ENCODE results near the gene OXT.

The OXT gene

GRCh38 chr20:3037654-3038053 is 33.8 kb upstream of the OXT start:
- no peak for DNase-seq (ENCODE audit: low read depth)
- TF ChIP-seq, protein P1, sequence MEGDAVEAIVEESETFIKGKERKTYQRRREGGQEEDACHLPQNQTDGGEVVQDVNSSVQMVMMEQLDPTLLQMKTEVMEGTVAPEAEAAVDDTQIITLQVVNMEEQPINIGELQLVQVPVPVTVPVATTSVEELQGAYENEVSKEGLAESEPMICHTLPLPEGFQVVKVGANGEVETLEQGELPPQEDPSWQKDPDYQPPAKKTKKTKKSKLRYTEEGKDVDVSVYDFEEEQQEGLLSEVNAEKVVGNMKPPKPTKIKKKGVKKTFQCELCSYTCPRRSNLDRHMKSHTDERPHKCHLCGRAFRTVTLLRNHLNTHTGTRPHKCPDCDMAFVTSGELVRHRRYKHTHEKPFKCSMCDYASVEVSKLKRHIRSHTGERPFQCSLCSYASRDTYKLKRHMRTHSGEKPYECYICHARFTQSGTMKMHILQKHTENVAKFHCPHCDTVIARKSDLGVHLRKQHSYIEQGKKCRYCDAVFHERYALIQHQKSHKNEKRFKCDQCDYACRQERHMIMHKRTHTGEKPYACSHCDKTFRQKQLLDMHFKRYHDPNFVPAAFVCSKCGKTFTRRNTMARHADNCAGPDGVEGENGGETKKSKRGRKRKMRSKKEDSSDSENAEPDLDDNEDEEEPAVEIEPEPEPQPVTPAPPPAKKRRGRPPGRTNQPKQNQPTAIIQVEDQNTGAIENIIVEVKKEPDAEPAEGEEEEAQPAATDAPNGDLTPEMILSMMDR (IDR thresholded peaks at IDR 0.05; ENCODE audit: insufficient read depth, low read depth, low read length, missing control alignments): no peak
- H3K4me3 ChIP-seq (ENCODE audit: low read depth, low read length): no peak overlapping the region

DNA sequence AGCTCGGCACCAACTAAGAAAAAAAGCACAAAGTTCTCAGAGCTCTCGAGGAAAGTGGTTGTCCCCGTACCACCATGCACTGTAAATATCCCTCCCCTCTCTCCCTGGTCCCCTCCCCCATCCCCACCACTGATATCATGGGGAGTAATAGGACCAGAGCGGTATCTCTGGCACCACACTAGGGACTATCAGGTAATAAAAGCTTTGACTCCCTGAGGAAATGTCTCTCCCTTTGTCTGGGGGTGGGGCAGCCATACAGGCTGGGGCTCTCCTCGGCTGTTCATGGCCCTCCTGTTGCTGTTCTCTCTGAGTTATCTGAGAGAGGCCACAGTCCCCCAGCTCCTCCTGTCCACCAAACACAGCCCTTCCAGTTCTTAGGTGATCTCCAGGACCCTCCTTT is 33.0 kb upstream of the OXT start:
- TF ChIP-seq, protein P1 (IDR thresholded peaks at IDR 0.05; ENCODE audit: insufficient read depth, low read depth, low read length, missing control alignments): no peak
- DNase-seq (ENCODE audit: low read depth): no peak
- no peak overlapping the region for H3K4me3 ChIP-seq (ENCODE audit: low read depth, low read length)

DNA sequence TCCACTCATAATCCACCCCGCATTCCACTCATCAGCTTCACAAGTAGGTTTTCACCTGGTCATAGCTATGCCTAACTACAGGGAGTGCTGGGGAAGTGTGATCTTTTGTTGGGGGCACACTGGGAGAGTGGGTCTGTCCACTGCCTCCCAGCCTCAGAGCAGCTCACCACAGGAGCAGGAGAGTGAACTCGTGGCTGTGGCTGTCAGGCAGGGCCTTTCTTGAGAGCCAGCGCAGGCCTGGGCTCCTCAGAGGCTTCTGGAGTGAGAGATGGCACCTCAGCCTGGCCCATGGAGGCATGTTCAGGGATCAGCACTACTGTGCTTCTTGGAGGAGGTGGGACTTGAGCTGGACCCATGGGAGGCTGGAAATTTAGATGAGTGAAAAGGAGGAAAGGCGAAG is 32.0 kb upstream of the OXT start:
- H3K4me3 ChIP-seq (ENCODE audit: low read depth, low read length): no peak overlapping the region
- no peak for DNase-seq (ENCODE audit: low read depth)
- TF ChIP-seq, protein P1 (IDR thresholded peaks at IDR 0.05; ENCODE audit: insufficient read depth, low read depth, low read length, missing control alignments): no peak

DNA sequence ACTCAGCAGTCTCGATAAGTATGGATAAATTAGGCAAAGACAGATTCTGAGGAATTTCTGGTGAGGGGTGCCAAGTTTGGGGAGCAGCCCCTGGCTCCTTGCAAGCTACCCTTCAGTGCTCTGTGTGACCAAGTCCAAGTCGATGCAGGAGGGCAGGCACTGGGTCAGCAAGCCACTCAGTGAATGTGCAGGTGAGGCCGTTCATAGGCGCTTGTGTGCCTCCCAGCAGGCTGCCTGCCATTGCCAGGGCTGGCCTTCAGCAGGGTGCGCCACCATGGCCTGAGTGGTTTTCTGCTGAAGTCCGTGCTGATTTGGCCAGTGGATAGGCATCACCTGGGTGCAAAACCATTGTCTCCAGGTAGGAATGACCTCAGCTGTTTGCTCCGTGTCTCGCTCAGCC is 31.3 kb upstream of the OXT start:
- TF ChIP-seq, protein P1 (IDR thresholded peaks at IDR 0.05; ENCODE audit: insufficient read depth, low read depth, low read length, missing control alignments): no peak
- no peak overlapping the region for H3K4me3 ChIP-seq (ENCODE audit: low read depth, low read length)

DNA sequence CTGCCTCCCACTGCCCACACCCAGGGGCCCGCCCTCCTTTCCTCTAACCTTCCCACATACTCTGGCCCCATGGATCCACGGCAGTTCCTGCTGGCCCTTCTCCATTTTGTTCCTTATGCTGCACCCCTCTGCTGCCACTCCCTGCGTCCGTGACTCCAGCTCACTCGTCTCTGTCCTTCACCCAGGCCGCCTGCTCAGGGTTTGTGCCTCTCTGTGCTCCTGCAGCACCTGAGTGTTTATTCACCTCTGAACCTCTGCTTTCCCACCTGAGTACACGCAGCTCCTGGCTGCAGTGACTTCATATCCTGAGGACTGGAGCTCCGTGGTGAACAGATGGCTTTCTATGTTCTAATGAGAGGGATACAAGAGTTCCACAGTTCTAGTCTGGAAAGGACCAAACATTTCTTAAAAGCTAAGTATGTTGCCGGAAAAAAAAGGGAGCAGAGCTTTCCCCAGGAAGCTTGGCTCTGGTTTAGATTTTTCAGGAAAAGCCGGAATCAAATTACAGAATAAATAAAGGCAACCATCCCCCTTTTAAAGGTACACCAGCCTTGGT is 29.5 kb upstream of the OXT start:
- TF ChIP-seq, protein P1 (IDR thresholded peaks at IDR 0.05; ENCODE audit: insufficient read depth, low read depth, low read length, missing control alignments): no peak
- H3K4me3 ChIP-seq (ENCODE audit: low read depth, low read length): no peak overlapping the region
- DNase-seq (ENCODE audit: low read depth): no peak

More for the DNA sequence above, 31.3 kb upstream of the OXT start:
- DNase-seq (ENCODE audit: low read depth): no peak

DNA sequence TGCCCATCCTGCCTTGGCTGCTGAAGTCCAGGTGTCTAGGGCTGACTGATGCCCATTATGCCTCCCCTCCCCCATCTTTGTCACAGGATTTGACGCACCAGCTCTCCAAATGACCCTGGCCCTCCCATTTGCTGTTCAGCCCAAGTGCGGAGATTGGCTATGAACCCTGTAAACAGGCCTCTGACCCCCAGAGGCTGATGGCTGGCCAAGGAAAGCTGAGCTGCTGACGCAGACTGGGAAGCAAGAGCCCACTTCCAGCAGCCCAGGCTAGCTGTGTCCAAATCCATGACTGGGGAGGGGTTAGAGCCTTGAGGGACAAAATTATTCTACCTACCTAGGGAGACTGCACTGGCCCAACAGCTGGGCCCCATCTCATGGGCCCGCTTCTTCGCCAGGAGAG is 28.8 kb upstream of the OXT start:
- TF ChIP-seq, protein P1 (IDR thresholded peaks at IDR 0.05; ENCODE audit: insufficient read depth, low read depth, low read length, missing control alignments): no peak
- H3K4me3 ChIP-seq (ENCODE audit: low read depth, low read length): no peak overlapping the region
- DNase-seq (ENCODE audit: low read depth): no peak

GRCh38 chr20:3043322-3043721 is 28.1 kb upstream of the OXT start, which contains the start of gene GNRH2:
Gene GNRH2 (plus strand): TSS chr20:3043622. CDS start chr20:3044415, 793 bp downstream.
- no peak for DNase-seq (ENCODE audit: low read depth)
- H3K4me3 ChIP-seq (ENCODE audit: low read depth, low read length): no peak within 1 kb of the TSS
- TF ChIP-seq, protein P1 (IDR thresholded peaks at IDR 0.05; ENCODE audit: insufficient read depth, low read depth, low read length, missing control alignments): no peak

All from GM12865 (cell line).